ENCODE measurements around the gene HERC2.

Gene HERC2

GRCh38 chr15:28105224-28105791 lies 216.7 kb downstream of the HERC2 start:
- TF ChIP-seq EZH2 (IDR thresholded peaks at IDR 0.05; ENCODE audit: borderline replicate concordance, low read length) (no peak), CTCF (IDR thresholded peaks at IDR 0.05; ENCODE audit: low read length) (no peak)
- no peaks in the 10 kb centered on the region for H4K20me1 ChIP-seq (ENCODE audit: insufficient read depth, low read length)
- H3K4me1 ChIP-seq (ENCODE audit: insufficient read depth, low read length, severe bottlenecking) = no peaks in the 10 kb centered on the region
- no peaks in the 10 kb centered on the region for H3F3A ChIP-seq (ENCODE audit: insufficient read depth, low read length)
- no peaks in the 10 kb centered on the region; the same call in 1 of the 2 replicates for H3K36me3 ChIP-seq (ENCODE audit: insufficient read depth, low read length)
- no peaks in the 10 kb centered on the region for H3K79me2 ChIP-seq (ENCODE audit: insufficient read depth, low read length)
- H3K27me3 ChIP-seq (ENCODE audit: insufficient read depth, low read length) = no peaks in the 10 kb centered on the region; the same call in 1 of the 2 replicates
- H3K9me2 ChIP-seq (ENCODE audit: low read depth, low read length) = no peaks in the 10 kb centered on the region
- no peak overlapping the region for H3K9ac ChIP-seq (ENCODE audit: low read length)
- H3K27ac ChIP-seq (ENCODE audit: low read depth, low read length, poor library complexity, severe bottlenecking) = no peak overlapping the region
- no peak overlapping the region for H2AFZ ChIP-seq (ENCODE audit: low read length)
- no peaks in the 10 kb centered on the region for H3K9me3 ChIP-seq (ENCODE audit: low read length)
- no peak overlapping the region for H3K4me3 ChIP-seq (ENCODE audit: low read depth, low read length, poor library complexity, severe bottlenecking)
- no peak overlapping the region for H3K4me2 ChIP-seq (ENCODE audit: low read length)

- TF ChIP-seq CTCF (IDR thresholded peaks at IDR 0.05; ENCODE audit: low read length) (no peak), EZH2 (IDR thresholded peaks at IDR 0.05; ENCODE audit: borderline replicate concordance, low read length) (no peak)
- Histone ChIP-seq H3K9ac (ENCODE audit: low read length) (no peak overlapping the region), H3F3A (ENCODE audit: insufficient read depth, low read length) (no peaks in the 10 kb centered on the region), H3K27ac (ENCODE audit: low read depth, low read length, poor library complexity, severe bottlenecking) (no peak overlapping the region), H3K4me1 (ENCODE audit: insufficient read depth, low read length, severe bottlenecking) (no peaks in the 10 kb centered on the region), H3K27me3 (ENCODE audit: insufficient read depth, low read length) (no peaks in the 10 kb centered on the region; the same call in 1 of the 2 replicates), H3K4me2 (ENCODE audit: low read length) (no peak overlapping the region), H3K4me3 (ENCODE audit: low read depth, low read length, poor library complexity, severe bottlenecking) (no peak overlapping the region), H3K36me3 (ENCODE audit: insufficient read depth, low read length) (no peaks in the 10 kb centered on the region; the same call in 1 of the 2 replicates), H3K9me2 (ENCODE audit: low read depth, low read length) (no peaks in the 10 kb centered on the region), H3K79me2 (ENCODE audit: insufficient read depth, low read length) (no peaks in the 10 kb centered on the region), H4K20me1 (ENCODE audit: insufficient read depth, low read length) (no peaks in the 10 kb centered on the region), H2AFZ (ENCODE audit: low read length) (no peak overlapping the region), H3K9me3 (ENCODE audit: low read length) (no peaks in the 10 kb centered on the region)
These were observed 217.7 kb downstream of the HERC2 start for GRCh38 chr15:28104326-28104725.

GRCh38 chr15:28103831-28104230 lies 218.1 kb downstream of the HERC2 start:
- Histone ChIP-seq H3K36me3 (ENCODE audit: insufficient read depth, low read length) (no peaks in the 10 kb centered on the region; the same call in 1 of the 2 replicates), H3F3A (ENCODE audit: insufficient read depth, low read length) (no peaks in the 10 kb centered on the region), H2AFZ (ENCODE audit: low read length) (no peak overlapping the region), H3K27me3 (ENCODE audit: insufficient read depth, low read length) (no peaks in the 10 kb centered on the region; the same call in 1 of the 2 replicates), H3K4me2 (ENCODE audit: low read length) (no peak overlapping the region), H4K20me1 (ENCODE audit: insufficient read depth, low read length) (no peaks in the 10 kb centered on the region), H3K9me2 (ENCODE audit: low read depth, low read length) (no peaks in the 10 kb centered on the region), H3K4me3 (ENCODE audit: low read depth, low read length, poor library complexity, severe bottlenecking) (no peak overlapping the region), H3K9ac (ENCODE audit: low read length) (no peak overlapping the region), H3K79me2 (ENCODE audit: insufficient read depth, low read length) (no peaks in the 10 kb centered on the region), H3K9me3 (ENCODE audit: low read length) (no peaks in the 10 kb centered on the region), H3K27ac (ENCODE audit: low read depth, low read length, poor library complexity, severe bottlenecking) (no peak overlapping the region), H3K4me1 (ENCODE audit: insufficient read depth, low read length, severe bottlenecking) (no peaks in the 10 kb centered on the region)
- TF ChIP-seq EZH2 (IDR thresholded peaks at IDR 0.05; ENCODE audit: borderline replicate concordance, low read length) (no peak), CTCF (IDR thresholded peaks at IDR 0.05; ENCODE audit: low read length) (no peak)

All from OCI-LY1 (cell line).